ENCODE measurements around the gene LRBA.
A peak's percentile ranks its signal among the peaks of the same experiment; 100 is the strongest.

Gene LRBA

DNA sequence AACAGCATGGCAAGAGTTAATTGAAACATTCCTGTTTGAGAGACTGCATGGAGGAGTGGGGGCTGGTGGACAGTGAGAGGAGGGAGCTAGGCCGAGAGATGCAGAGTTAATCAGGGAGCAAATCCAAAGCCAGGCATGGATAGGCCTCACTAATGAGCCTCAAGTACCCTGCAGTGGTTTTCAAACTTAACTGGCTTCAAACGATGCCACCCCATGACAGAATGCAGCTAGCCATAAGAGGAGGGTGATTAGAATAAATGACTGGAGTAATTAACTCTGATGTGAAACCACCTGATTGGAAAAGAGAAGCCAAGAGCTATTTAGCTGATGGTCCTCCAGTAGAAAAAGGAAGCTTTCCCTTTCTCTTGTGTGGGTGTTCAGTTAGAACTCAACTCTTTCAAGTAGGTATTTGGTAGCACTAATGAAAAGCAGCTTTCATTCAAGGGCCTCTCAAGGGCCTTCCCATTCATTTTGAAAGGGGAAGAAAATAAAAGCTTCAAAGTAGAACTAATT is 648.5 kb downstream of the LRBA start:
- DNase-seq (ENCODE audit: low spot score): no peak

GRCh38 chr4:150363721-150364688 is 651.1 kb downstream of the LRBA start:
- DNase-seq (ENCODE audit: low spot score): no peak

DNA sequence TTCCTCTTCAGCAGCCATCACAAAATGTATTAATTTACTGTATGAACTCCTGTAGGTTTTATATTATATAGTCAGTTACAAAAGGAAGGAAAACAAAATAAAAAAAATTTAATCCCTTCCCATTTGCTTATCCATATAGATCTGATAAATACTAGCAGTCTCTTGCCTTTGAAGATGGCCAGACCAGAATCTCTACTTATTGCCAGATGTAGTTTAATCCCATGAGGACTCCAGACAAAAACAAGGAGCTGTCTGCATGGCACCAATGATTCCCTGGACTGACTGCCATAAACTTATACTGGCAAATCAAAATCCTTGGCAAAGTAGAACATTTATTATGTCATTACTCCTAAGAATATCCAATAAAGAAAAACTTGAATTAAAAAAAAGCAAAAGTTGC is 656.4 kb downstream of the LRBA start:
- no peak for DNase-seq (ENCODE audit: low spot score)

DNA sequence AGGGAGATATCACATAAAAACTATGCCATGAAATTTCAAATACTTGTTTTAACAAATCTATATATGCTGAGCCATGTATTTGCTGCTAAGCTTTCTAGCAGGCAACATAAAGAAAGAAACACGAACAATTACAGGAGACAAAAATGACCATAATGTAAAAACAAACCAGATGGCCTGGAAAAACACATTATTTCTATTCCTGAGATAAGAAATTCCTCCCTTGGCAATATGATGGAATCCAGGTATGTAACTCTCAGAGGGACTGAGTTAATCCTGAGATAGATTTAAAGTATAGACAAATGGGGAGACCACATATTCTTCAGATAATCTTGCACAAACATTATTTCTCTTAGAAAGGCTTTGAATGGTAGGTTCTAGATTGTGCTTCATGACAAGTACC is 657.3 kb downstream of the LRBA start:
- no peak for DNase-seq (ENCODE audit: low spot score)

DNA sequence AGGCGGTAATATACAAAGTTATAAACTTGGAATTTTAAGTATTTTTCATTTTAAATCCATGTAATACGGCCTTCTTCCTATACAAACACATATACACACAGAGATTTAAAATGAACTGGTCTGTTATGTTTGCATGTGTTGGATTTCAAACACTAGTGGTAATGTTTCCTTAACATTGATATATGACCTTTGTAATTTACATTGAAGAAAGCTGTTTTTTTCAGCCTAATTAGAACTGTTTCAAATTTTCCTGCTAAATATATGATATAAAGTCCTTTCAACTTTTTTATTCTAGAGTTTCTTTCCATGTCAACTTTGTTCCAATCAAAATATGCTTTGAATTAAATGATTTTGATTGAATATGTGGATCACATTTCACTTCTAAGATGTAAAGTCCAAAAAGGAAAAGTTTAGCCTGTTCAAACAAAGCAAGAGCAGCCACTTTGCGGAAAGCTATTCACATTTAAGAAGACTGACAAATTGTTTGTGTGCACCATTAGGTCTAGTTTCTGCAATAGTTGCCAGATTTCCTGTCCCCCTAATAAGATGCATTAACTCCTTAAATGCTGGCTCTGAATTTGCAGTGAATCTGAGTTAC is 659.1 kb downstream of the LRBA start:
- no peak for DNase-seq (ENCODE audit: low spot score)

DNA sequence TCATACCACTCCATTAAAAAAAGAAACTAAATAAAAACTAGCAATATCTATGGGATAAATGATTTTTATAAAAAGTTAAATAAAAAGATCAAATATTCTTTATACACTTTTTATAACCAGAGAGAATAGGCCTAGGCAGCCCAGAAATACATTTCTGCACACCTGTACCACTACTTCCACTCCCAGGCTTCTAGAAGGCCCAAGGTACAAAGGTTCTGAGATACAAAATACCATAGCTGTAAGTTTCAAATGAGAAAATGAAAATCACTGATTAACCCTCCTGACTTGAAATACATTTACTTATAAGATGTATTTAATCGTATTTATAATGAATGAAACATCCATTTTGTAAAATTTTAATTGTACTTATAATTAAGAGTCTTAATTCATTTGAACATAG is 659.7 kb downstream of the LRBA start:
- no peak for DNase-seq (ENCODE audit: low spot score)

DNA sequence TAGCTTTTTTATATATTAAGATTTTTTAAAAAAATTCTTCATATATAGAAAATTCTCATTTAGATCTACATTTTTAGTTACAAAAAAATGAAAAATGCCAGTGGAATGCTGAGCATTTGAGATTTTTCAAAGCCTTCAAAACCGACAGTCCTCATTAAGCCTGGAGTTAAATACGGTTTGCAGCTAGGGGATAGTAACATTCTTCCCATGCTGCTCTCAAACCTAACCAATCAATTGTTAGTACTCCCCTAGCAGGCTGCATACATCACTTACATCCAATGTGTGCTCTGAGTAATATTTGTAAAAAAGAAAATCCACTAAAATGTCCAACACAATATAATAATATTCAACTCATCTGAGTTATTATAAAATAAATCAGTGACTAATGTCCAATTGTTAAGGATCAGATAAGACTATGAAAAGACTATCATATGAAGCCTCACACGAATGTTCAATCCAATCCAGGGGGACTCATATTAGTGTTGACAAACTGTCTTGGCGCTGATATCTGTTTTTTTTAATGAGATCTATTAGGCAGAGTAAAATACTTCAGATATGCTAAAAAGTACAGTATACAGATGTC is 660.8 kb downstream of the LRBA start:
- no peak for DNase-seq (ENCODE audit: low spot score)

DNA sequence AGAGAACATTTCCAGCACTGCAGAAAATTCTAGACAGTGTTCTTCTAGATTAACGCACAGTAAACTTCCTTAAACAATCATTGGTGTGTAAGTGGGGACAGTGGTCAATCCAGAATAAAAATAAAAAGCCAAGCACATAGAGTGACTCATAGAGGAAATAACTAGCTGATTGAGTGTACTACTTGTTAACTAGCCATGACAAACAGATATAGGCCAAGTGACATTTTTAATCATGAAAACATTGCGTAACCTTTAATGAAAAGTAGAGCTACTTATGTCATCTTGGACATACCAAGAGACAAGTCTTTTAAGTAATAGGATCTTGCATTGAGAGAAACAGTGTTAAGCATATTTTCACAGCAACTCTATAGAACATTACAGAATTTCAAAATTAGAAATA is 667.0 kb downstream of the LRBA start:
- DNase-seq (ENCODE audit: low spot score): peak; percentile 10

GRCh38 chr4:150345207-150345744 is 669.8 kb downstream of the LRBA start:
- DNase-seq (ENCODE audit: low spot score): no peak

DNA sequence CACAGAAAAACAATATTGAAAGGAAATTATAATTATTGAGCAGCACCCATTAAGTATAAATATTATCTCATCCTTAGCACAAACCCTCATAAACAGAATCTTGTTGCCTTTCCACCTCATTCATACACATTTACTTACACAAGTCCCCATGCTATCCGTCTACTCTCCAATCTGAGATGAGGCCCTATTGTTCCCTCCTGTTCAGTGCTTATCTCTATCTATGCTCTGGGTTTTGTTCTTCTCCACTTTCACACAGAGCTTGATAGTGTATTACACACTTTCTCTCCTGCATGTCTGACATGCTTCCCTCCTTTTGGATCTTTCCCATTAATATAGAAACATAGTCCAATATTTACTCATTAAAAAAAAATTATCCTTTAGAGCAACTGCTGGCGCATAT is 671.3 kb downstream of the LRBA start:
- no peak for DNase-seq (ENCODE audit: low spot score)

DNA sequence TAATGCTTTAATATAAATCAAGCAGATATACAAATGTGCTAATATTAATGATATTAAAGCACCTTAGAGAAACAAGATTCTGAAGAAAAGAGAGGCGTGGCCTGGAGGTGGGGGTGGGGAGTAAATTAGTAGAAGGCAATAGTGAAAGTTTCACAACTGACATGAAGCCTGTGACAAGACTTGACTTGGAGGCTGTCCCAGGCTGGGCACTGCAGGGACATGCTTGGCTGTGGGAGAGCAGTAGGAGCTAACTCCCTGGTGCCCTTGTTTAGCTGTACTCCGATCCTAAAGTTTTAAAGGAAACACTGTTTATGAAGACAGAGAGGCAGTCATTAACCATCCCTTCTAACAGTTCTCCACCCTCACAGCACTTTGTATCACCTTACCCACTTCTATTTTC is 672.1 kb downstream of the LRBA start:
- no peak for DNase-seq (ENCODE audit: low spot score)

GRCh38 chr4:150337734-150338133 is 677.4 kb downstream of the LRBA start:
- DNase-seq (ENCODE audit: low spot score): peak; percentile 40

- DNase-seq (ENCODE audit: low spot score): no peak
Observed at GRCh38 chr4:150336676-150337412, 678.2 kb downstream of the LRBA start.

- no peak for DNase-seq (ENCODE audit: low spot score)
Observed at GRCh38 chr4:150332961-150333360, 682.1 kb downstream of the LRBA start.

DNA sequence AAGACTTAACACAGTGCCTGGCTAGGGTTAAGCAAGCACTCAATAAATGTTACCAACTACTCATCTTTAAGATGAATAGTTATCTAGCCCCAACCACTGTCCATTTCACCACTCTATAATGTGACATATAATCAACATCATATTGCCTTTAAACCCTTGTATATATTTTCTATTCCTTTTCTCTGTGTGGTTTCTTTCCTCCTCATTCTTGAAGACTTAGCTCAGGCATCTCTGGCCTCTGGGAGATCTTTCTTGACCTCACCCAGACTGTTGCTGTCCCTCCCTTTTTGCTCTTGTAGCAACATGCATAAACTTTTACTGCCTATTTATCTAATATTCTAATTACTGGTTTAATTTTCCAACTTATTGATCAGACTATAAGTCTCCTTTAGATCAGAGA is 683.0 kb downstream of the LRBA start:
- no peak for DNase-seq (ENCODE audit: low spot score)

DNA sequence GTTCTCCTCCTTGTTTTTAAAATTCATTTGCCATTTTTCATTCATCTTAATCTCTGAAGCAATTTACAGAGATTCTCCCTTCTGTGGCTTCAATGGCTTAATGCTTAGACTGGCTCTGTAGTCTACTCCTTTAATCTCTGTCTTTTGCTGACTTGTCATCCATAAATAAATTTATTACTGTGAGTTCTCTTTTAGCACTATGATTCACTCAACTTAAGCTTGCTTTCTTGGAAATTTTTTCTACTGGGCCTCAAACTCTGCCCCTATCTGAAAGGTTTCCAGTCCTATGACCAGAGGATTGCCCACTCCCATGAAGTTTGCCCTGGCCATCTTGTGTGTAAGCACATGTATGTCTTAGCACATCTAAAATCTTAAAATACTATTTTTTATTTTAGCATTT is 685.7 kb downstream of the LRBA start:
- DNase-seq (ENCODE audit: low spot score): no peak

- no peak for DNase-seq (ENCODE audit: low spot score)
Observed at GRCh38 chr4:150328496-150328895, 686.6 kb downstream of the LRBA start.

DNA sequence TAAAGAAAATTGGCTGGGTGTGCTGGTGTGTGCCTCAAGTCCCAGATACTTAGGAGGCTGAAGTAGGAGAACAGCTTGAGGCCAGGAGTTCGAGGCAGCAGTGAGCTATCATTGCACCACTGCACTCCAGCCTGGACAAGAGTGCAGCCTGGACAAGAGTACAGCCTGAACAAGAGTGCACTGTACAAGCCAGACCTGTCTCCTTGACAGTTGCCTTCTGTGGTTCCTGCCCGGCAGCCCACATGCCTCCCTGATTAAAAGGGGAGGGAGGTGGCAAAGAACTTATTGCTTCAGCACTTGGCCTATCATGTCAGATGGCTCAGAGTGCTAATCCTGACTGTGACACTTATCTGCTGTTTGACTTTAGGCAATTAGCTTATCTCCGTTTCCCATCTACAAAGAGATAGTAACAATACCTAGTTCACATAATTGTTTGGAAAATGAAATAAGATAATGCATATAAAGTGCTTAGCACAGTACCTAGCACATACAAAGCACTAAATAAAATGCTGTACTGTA is 687.8 kb downstream of the LRBA start:
- no peak for DNase-seq (ENCODE audit: low spot score)

DNA sequence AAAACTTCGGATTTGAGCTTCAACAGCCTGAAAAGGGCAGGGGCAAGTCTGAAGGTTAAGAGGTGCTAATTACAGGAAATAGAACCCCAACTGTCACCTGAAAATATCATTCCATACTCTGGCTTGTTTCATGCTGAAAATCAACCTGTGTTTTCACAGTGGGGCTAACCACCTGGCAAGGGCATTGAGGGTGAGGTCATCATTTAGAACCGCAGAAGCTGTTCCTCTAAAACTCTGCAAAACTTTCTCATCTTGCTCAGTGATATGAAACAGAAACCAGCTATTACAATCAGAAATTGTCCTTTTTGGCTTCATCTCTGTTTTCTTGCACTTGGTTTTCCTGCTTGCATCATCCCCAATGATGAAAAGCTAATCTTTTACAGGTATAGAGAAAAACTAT is 689.2 kb downstream of the LRBA start:
- no peak for DNase-seq (ENCODE audit: low spot score)

DNA sequence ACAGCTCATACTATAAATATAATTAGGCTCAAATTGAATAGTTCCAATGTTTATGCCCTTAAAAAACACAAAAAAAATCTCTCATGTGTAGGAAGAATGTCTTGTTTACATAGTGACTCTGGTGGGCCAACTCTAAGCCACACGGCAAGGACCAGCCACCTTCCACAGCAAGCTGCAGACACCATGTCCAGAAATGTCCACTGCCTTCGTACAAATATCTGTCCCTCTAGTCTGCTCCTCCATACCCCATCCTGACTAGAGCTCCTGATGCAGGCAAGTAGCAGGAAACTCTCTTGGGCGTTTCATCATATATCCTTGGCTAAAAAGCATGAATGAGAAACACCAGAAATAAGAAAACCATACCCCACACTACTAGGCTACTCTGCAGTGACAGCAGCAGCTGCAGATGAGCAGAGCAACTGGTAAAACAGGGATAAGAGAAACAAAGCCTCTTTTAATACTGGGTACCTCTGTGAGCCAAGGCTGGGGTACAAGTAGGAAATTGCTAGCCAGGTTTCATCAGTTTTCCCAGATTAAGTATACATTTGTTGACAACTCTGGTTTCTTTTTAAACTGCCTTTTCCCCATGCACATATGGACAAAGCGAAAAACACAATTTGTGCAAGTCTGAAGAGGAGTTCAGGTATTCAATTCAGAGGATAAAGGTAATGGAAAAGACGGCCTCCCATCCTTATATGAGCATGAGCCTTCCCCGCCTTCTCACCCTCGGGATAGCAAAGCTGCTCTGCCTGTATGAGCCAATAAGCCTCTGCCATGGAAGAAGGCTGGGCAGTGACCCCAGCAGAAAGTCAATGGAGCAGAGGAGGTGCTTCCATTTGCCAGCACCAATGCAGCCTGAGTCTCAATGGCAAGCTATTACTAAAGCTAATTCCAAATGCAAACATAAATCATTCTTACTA is 691.4 kb downstream of the LRBA start:
- DNase-seq (ENCODE audit: low spot score): peak; percentile 11

GRCh38 chr4:150322646-150323045 is 692.4 kb downstream of the LRBA start:
- no peak for DNase-seq (ENCODE audit: low spot score)
